ENCODE results near the gene IMMP2L.

DNA sequence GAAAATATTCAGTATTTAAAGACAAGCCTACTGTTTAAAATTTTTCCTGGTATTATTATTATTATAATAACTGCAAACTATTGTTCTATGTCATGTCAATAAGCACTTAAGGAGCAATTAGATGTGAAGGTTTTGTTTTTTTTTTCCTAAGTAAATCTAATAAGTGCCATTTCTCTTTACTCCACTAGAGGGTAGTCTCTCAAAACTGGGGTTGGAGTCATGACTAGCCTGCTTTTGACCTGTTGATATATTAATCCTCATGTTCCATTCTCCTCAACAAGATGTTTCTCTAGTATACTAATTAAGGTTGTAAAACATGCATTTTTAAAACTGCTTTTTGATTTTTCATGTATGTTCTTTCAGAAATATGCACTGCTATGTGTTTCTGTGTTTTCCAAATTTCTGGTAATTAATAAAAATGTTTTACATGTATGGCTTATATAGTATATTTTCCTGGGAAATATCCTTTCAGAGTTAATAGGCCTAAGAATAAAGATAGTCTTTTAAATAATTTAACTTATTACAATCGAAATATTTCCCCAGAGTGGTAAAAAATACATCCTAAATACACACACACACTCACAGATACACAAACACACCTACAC is 472.4 kb downstream of the IMMP2L start:
- TF ChIP-seq MYBL2 (CRISPR knock-in tag; IDR thresholded peaks at IDR 0.05) (no peak), ZNF232 (CRISPR knock-in tag; IDR thresholded peaks at IDR 0.05) (no peak), SP1 (CRISPR knock-in tag; conservative IDR thresholded peaks at IDR 0.05) (no peak), TCF7 (CRISPR knock-in tag; IDR thresholded peaks at IDR 0.05; ENCODE audit: low read depth) (no peak), CREB1 (CRISPR knock-in tag; IDR thresholded peaks at IDR 0.05) (no peak)
- TF ChIP-seq, protein P1, sequence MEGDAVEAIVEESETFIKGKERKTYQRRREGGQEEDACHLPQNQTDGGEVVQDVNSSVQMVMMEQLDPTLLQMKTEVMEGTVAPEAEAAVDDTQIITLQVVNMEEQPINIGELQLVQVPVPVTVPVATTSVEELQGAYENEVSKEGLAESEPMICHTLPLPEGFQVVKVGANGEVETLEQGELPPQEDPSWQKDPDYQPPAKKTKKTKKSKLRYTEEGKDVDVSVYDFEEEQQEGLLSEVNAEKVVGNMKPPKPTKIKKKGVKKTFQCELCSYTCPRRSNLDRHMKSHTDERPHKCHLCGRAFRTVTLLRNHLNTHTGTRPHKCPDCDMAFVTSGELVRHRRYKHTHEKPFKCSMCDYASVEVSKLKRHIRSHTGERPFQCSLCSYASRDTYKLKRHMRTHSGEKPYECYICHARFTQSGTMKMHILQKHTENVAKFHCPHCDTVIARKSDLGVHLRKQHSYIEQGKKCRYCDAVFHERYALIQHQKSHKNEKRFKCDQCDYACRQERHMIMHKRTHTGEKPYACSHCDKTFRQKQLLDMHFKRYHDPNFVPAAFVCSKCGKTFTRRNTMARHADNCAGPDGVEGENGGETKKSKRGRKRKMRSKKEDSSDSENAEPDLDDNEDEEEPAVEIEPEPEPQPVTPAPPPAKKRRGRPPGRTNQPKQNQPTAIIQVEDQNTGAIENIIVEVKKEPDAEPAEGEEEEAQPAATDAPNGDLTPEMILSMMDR (IDR thresholded peaks at IDR 0.05), result peak; percentile 59; the same call in 1 of the 2 replicates
- TF ChIP-seq, protein P2, sequence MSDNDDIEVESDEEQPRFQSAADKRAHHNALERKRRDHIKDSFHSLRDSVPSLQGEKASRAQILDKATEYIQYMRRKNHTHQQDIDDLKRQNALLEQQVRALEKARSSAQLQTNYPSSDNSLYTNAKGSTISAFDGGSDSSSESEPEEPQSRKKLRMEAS (CRISPR knock-in tag; IDR thresholded peaks at IDR 0.05), result no peak

Data from WTC11 (cell line).